Left ventricle myocardium inferior (tissue), 1 donor: ENCODE measurements around the gene KCTD19. TPM values are rescaled to one million over a fixed set of nuclear protein-coding genes. Genes with fewer than 3 reads are reported as not detected.

ENCODE experiments used
- DNase-seq: peaks from one replicate; pipeline ENCODE4 v3.0.0-alpha.2; 2020
- H3K27ac ChIP-seq: fragments of 200-600 bp; replicated peaks from 2 replicates; pipeline ENCODE4 v1.8.0; 2021
- H3K27me3 ChIP-seq: fragments of 200-600 bp; 2 replicates; pipeline ENCODE4 v1.8.0; 2021; ENCODE audit warnings: low read depth
- H3K36me3 ChIP-seq: fragments of 200-600 bp; 2 replicates; pipeline ENCODE4 v1.8.0; 2021
- H3K4me1 ChIP-seq: fragments of 200-600 bp; 2 replicates; pipeline ENCODE4 v1.8.0; 2021
- H3K4me3 ChIP-seq: fragments of 200-600 bp; 2 replicates; pipeline ENCODE4 v1.8.0; 2021; ENCODE audit warnings: mild to moderate bottlenecking, moderate library complexity
- H3K9me3 ChIP-seq: fragments of 200-600 bp; replicated peaks from 2 replicates; pipeline ENCODE4 v1.8.0; 2021
- CTCF ChIP-seq: fragments of 200-600 bp; IDR thresholded peaks from 2 replicates; pipeline ENCODE4 v1.8.0; 2021; ENCODE audit warnings: antibody characterized with exemption, mild to moderate bottlenecking, borderline replicate concordance
- intact Hi-C: fragments of 100-400 bp; cut with micrococcal nuclease; formaldehyde crosslinking; loops from one replicate; pipeline ENCODE4 v1.11.0; 2022
- total RNA-seq: library from RNA; stranded (reverse); fragmentation: NEBNext Ultra II Directional; extraction: Animal tissue kit (Norgen Biotek cat#: 25700); gene quantifications from one replicate; pipeline ENCODE4 v1.2.1, GENCODE V29; 2021
- donor health status: DM: no; HTN: yes; CAD: no; lungs with severe emphysema.

The KCTD19 gene
- total RNA-seq, 1 donor from 2014 or later = not detected

GRCh38 chr16:67246081-67246755 is 80.3 kb downstream of the KCTD19 start:
- peak overlapping the region; percentile 88 for H3K4me3 ChIP-seq
- peaks cover 15% of the 10 kb centered on the region for H3K27me3 ChIP-seq
- peak overlapping the region; percentile 98 for H3K27ac ChIP-seq
- H3K4me1 ChIP-seq = peaks cover 84% of the 10 kb centered on the region
- H3K9me3 ChIP-seq = no peaks in the 10 kb centered on the region
- no peaks in the 10 kb centered on the region for H3K36me3 ChIP-seq
- intact Hi-C loops = no loop called here
- DNase-seq = peak; percentile 80
- peak; percentile 47 for TF ChIP-seq CTCF

- Histone ChIP-seq H3K27ac (peak overlapping the region; percentile 98), H3K4me1 (peaks cover 89% of the 10 kb centered on the region)
Measured at GRCh38 chr16:67245674-67246080, 80.9 kb downstream of the KCTD19 start.

GRCh38 chr16:67245186-67245585 is 81.4 kb downstream of the KCTD19 start:
- Histone ChIP-seq H3K4me1 (peaks cover 94% of the 10 kb centered on the region), H3K9me3 (no peaks in the 10 kb centered on the region), H3K27ac (peak overlapping the region; percentile 98), H3K36me3 (no peaks in the 10 kb centered on the region), H3K27me3 (peaks cover 15% of the 10 kb centered on the region), H3K4me3 (peak overlapping the region; percentile 88)
- DNase-seq = no peak
- intact Hi-C loops = no loop called here
- no peak for TF ChIP-seq CTCF

More at GRCh38 chr16:67245674-67246080, 80.9 kb downstream of the KCTD19 start:
- H3K4me3 ChIP-seq = peak overlapping the region; percentile 88
- peaks cover 15% of the 10 kb centered on the region for H3K27me3 ChIP-seq
- H3K36me3 ChIP-seq = no peaks in the 10 kb centered on the region
- intact Hi-C loops = no loop called here
- TF ChIP-seq CTCF = no peak
- DNase-seq = no peak
- no peaks in the 10 kb centered on the region for H3K9me3 ChIP-seq

GRCh38 chr16:67244387-67245185 is 82.0 kb downstream of the KCTD19 start:
- Histone ChIP-seq H3K9me3 (no peaks in the 10 kb centered on the region), H3K4me1 (peaks cover 97% of the 10 kb centered on the region), H3K36me3 (peaks cover 4% of the 10 kb centered on the region), H3K27me3 (peaks cover 10% of the 10 kb centered on the region), H3K27ac (peak overlapping the region; percentile 98), H3K4me3 (peak overlapping the region; percentile 88)
- TF ChIP-seq CTCF = peak; percentile 15
- DNase-seq = peak; percentile 77
- intact Hi-C loops = loop anchor here (5.0 kb wide), 1 partner anchor 993 kb away; the partner anchor contains the start of gene ESRP2

GRCh38 chr16:67243481-67243880 is 83.1 kb downstream of the KCTD19 start:
- H3K36me3 ChIP-seq = peaks cover 15% of the 10 kb centered on the region
- peaks cover under 1% of the 10 kb centered on the region for H3K27me3 ChIP-seq
- no peak overlapping the region for H3K4me3 ChIP-seq
- peak overlapping the region; percentile 98 for H3K27ac ChIP-seq
- intact Hi-C loops = loop anchor here (5.0 kb wide), 1 partner anchor 994 kb away; the partner anchor contains the start of gene ESRP2
- H3K4me1 ChIP-seq = peaks cover 86% of the 10 kb centered on the region
- DNase-seq = no peak
- no peaks in the 10 kb centered on the region for H3K9me3 ChIP-seq
- TF ChIP-seq CTCF = no peak
